ENCODE data around the gene MEN1. TPM values are rescaled to one million over a fixed set of nuclear protein-coding genes. Genes with fewer than 3 reads are reported as not detected.
A peak's percentile ranks its signal among the peaks of the same experiment; 100 is the strongest.

MEN1 gene
- total RNA-seq, 1 donor from 2014 or later, result 29.2 TPM

DNA sequence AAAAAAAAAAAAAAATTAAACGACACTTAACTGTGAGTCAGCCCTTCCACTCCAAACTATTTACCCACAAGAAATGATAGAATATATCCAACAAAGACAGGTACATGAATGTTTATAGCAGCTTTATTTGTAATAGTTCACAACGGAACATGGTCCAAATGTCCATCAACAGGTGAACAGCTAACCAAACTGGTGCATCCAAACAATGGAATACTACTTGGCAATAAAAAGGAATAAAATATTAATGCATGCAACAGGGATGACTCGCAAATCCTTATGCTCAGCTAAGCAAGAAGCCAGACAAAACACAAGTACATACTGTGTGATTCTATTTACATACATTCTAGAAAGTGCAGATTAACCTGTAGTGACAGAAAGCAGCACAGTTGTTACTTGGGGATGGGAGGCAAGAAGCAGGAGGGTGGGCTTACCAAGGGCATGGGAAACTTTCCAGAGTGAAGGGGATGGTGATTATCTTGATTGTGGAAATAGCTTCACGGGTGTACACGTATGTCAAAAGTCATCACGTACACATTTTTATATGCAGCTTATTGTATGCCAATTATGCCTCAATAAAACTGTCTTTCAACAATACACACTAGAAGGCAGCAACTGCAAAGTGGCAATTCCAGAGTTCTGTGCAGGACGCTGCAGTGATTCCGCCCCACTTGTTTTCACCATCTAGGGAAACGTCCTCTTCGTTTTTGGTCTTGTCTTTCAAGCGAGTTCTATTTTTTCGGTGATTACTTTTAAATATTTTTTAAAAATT is 25.4 kb downstream of the MEN1 start:
- no peaks in the 10 kb centered on the region for H3K4me1 Mint-ChIP-seq (ENCODE audit: unreplicated experiment)
- H3K27me3 Mint-ChIP-seq (ENCODE audit: unreplicated experiment), result no peaks in the 10 kb centered on the region
- H3K4me3 Mint-ChIP-seq (ENCODE audit: unreplicated experiment), result no peak overlapping the region
- no peaks in the 10 kb centered on the region for H3K9me3 Mint-ChIP-seq (ENCODE audit: unreplicated experiment)
- H3K36me3 Mint-ChIP-seq (ENCODE audit: unreplicated experiment), result peaks cover 4% of the 10 kb centered on the region
- DNase-seq (ENCODE audit: extremely low spot score, unreplicated experiment), result no peak
- TF ChIP-seq, protein P1, sequence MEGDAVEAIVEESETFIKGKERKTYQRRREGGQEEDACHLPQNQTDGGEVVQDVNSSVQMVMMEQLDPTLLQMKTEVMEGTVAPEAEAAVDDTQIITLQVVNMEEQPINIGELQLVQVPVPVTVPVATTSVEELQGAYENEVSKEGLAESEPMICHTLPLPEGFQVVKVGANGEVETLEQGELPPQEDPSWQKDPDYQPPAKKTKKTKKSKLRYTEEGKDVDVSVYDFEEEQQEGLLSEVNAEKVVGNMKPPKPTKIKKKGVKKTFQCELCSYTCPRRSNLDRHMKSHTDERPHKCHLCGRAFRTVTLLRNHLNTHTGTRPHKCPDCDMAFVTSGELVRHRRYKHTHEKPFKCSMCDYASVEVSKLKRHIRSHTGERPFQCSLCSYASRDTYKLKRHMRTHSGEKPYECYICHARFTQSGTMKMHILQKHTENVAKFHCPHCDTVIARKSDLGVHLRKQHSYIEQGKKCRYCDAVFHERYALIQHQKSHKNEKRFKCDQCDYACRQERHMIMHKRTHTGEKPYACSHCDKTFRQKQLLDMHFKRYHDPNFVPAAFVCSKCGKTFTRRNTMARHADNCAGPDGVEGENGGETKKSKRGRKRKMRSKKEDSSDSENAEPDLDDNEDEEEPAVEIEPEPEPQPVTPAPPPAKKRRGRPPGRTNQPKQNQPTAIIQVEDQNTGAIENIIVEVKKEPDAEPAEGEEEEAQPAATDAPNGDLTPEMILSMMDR (IDR thresholded peaks at IDR 0.05), result no peak
- H3K27ac Mint-ChIP-seq (ENCODE audit: unreplicated experiment), result no peak overlapping the region

DNA sequence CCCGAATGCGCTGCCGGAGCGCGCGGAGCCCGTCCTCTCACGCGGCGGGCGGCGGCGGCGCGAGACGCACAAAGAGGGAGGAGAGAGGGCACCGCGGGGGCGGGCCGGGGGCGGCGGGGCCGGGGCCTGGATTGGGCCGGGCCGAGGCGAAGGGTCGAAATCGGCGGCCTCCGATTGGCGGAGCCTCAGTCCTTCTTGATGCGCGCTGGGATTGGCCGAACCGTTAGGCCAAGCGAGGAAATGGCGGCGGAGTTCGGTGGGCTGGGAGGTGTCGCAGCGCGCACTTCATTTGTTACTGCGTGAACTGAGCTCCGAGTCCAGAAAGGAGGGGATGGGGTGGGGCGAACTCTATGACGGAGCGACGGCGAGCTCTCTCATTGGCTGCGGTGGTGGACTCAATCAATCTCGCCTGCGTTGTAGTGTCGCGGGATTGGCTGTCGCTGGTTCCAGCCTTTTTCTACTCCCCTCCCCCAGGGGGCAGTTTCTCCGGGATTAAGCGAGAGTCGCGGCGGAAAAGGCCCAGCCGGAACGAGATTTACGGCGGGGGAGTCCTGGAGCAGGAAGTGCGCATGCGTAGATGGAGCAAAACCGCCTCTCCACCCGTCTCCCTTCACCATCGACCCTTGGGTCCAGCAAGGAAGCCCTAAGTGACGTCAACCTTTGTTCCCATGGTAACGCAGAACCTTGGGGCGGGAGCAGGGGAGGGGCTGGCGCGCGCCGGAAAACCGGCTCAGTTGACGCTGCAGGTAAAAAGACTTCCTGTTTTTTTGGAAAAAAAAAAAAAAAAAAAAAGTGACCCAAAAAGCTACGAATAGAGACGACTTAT is 31.7 kb downstream of the MEN1 start, which contains the start of gene SF1:
TSS of gene SF1 (minus strand) at position 70 of the 826 bp plus-strand sequence. CDS start 150 bp downstream, outside the sequence.
- DNase-seq (ENCODE audit: extremely low spot score, unreplicated experiment), result peak; percentile 100
- H3K36me3 Mint-ChIP-seq (ENCODE audit: unreplicated experiment), result peaks cover 29% of the 10 kb centered on the region
- TF ChIP-seq, protein P1 (IDR thresholded peaks at IDR 0.05), result no peak
- H3K27me3 Mint-ChIP-seq (ENCODE audit: unreplicated experiment), result no peaks in the 10 kb centered on the region
- peak within 1 kb of the TSS; percentile 84 for H3K4me3 Mint-ChIP-seq (ENCODE audit: unreplicated experiment)
- peak within 1 kb of the TSS; percentile 99 for H3K27ac Mint-ChIP-seq (ENCODE audit: unreplicated experiment)
- peaks cover 31% of the 10 kb centered on the region for H3K4me1 Mint-ChIP-seq (ENCODE audit: unreplicated experiment)
- no peaks in the 10 kb centered on the region for H3K9me3 Mint-ChIP-seq (ENCODE audit: unreplicated experiment)

DNA sequence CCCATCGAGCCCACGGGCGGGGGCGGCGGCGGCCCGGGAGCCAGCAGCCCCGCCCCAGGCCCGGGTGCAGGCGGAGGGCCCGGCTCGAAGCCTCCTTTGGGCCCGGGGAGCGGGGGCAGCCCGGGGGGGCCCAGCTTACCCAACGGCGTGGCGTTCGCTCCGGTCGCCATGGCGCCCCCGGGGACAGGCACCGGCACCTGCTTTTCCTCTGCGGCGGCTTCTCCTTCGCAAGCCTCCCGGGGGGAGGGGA is 32.2 kb downstream of the MEN1 start:
- H3K9me3 Mint-ChIP-seq (ENCODE audit: unreplicated experiment), result no peaks in the 10 kb centered on the region
- no peak for DNase-seq (ENCODE audit: extremely low spot score, unreplicated experiment)
- peaks cover 33% of the 10 kb centered on the region for H3K36me3 Mint-ChIP-seq (ENCODE audit: unreplicated experiment)
- peaks cover 31% of the 10 kb centered on the region for H3K4me1 Mint-ChIP-seq (ENCODE audit: unreplicated experiment)
- H3K27me3 Mint-ChIP-seq (ENCODE audit: unreplicated experiment), result no peaks in the 10 kb centered on the region
- no peak overlapping the region for H3K27ac Mint-ChIP-seq (ENCODE audit: unreplicated experiment)
- TF ChIP-seq, protein P1 (IDR thresholded peaks at IDR 0.05), result no peak
- peak overlapping the region; percentile 84 for H3K4me3 Mint-ChIP-seq (ENCODE audit: unreplicated experiment)

DNA sequence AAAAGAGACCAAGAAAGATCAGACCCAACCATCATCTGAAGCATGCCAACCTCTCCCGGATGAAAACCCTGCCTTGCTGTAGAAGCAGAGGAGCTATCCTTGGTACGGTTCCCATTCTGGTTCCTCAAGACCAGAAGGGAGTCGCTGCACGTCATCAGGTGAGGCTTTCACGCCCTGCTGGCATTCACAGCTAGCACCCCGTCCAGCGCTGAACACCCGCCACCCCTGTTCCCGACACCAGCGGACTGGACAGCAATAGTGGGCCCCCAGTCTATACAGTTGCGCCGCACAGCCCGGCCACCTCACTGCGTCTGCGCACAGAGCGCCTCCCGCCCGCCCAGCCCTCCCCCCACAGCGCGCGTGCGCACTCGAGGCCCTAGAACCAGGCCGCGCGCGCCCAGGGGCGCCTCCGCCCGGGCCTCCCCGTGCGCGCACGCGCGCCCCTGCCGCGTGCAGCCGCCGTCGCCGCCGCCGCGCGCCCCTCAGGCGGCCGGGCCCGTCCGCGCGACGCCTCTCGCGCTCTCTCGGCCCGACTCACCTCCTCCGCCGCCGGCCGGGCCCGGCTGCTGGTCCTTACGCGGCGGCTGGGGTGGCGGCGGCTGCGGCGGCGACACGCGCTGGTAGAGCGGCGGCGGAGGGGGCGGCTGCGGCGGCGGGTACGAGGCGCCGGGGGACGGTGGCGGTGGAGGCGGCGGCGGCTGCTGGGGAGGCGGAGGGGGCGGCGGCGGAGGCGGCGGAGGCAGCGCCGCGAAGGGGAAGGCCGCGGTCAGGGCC is 32.7 kb downstream of the MEN1 start:
- Mint-ChIP-seq H3K27me3 (ENCODE audit: unreplicated experiment) (no peaks in the 10 kb centered on the region), H3K4me3 (ENCODE audit: unreplicated experiment) (peak overlapping the region; percentile 81), H3K36me3 (ENCODE audit: unreplicated experiment) (peaks cover 37% of the 10 kb centered on the region), H3K9me3 (ENCODE audit: unreplicated experiment) (no peaks in the 10 kb centered on the region), H3K27ac (ENCODE audit: unreplicated experiment) (peak overlapping the region; percentile 70), H3K4me1 (ENCODE audit: unreplicated experiment) (peaks cover 31% of the 10 kb centered on the region)
- DNase-seq (ENCODE audit: extremely low spot score, unreplicated experiment), result peak; percentile 93
- TF ChIP-seq, protein P1 (IDR thresholded peaks at IDR 0.05), result no peak

Data from osteocyte (in vitro differentiated cells).